GM23338 (cell line): Measurements from ENCODE around the gene DPP10. TPM values are rescaled to one million over a fixed set of nuclear protein-coding genes. Genes with fewer than 3 reads are reported as not detected.

Source experiments
- ATAC-seq: fragments of 200-7000 bp; cut with Tn5 transposase; 3 replicates; pipeline ENCODE4 v1.9.1; 2020
- DNase-seq: peaks from one replicate; pipeline ENCODE4 v3.0.0-alpha.2; 2015; ENCODE audit warnings: low spot score
- H2AFZ ChIP-seq: fragments of 200-600 bp; sonication (generic); 2 replicates; pipeline ENCODE4 v1.8.0; 2016; ENCODE audit warnings: antibody characterized with exemption, mild to moderate bottlenecking, moderate library complexity
- H3F3A ChIP-seq: fragments of 200-600 bp; sonication (generic); replicated peaks from 2 replicates; pipeline ENCODE4 v1.8.0; 2017; ENCODE audit warnings: antibody characterized with exemption, mixed run types, low read depth
- H3K27ac ChIP-seq: fragments of 200-600 bp; sonication (generic); 2 replicates; pipeline ENCODE4 v1.6.1; 2016; ENCODE audit warnings: low read depth
- H3K27me3 ChIP-seq: fragments of 200-600 bp; sonication (generic); 2 replicates; pipeline ENCODE4 v1.8.0; 2016; ENCODE audit warnings: mild to moderate bottlenecking, mixed run types, moderate library complexity; ENCODE audit not compliant: insufficient read depth
- H3K36me3 ChIP-seq: fragments of 200-600 bp; sonication (generic); 2 replicates; pipeline ENCODE4 v1.8.0; 2016; ENCODE audit warnings: mild to moderate bottlenecking; ENCODE audit not compliant: insufficient read depth
- H3K4me1 ChIP-seq: fragments of 200-600 bp; sonication (generic); 2 replicates; pipeline ENCODE4 v1.8.0; 2016; ENCODE audit warnings: mild to moderate bottlenecking, moderate library complexity; ENCODE audit not compliant: insufficient read depth
- H3K4me2 ChIP-seq: fragments of 200-600 bp; sonication (generic); 2 replicates; pipeline ENCODE4 v1.7.1; 2017; ENCODE audit warnings: mixed run types
- H3K4me3 ChIP-seq: fragments of 200-600 bp; sonication (generic); 2 replicates; pipeline ENCODE4 v1.6.1; 2016; ENCODE audit warnings: mixed run types
- H3K79me2 ChIP-seq: fragments of 200-600 bp; sonication (generic); replicated peaks from 2 replicates; pipeline ENCODE4 v1.8.0; 2017; ENCODE audit warnings: mild to moderate bottlenecking; ENCODE audit not compliant: insufficient read depth
- H3K9me2 ChIP-seq: fragments of 200-600 bp; sonication (generic); 2 replicates; pipeline ENCODE4 v1.8.0; 2017; ENCODE audit not compliant: insufficient read depth
- H4K20me1 ChIP-seq: fragments of 200-600 bp; sonication (generic); replicated peaks from 2 replicates; pipeline ENCODE4 v1.8.0; 2017; ENCODE audit warnings: mild to moderate bottlenecking; ENCODE audit not compliant: insufficient read depth
- H3K27ac Mint-ChIP-seq: 2 replicates; pipeline ENCODE4 v1.8.0; 2020; ENCODE audit warnings: inconsistent platforms, mild to moderate bottlenecking, moderate library complexity, mixed read lengths
- H3K27me3 Mint-ChIP-seq: 3 replicates; pipeline ENCODE4 v1.8.0; 2022; ENCODE audit warnings: low read depth, mild to moderate bottlenecking, moderate library complexity, mixed read lengths, inconsistent platforms; ENCODE audit not compliant: insufficient read depth, poor library complexity
- H3K36me3 Mint-ChIP-seq: 3 replicates; pipeline ENCODE4 v1.8.0; 2021; ENCODE audit warnings: low read depth, mild to moderate bottlenecking, inconsistent platforms, moderate library complexity, mixed read lengths
- H3K4me1 Mint-ChIP-seq: 3 replicates; pipeline ENCODE4 v1.8.0; 2020; ENCODE audit warnings: mild to moderate bottlenecking, inconsistent platforms, mixed read lengths
- H3K4me3 Mint-ChIP-seq: 3 replicates; pipeline ENCODE4 v1.8.0; 2021; ENCODE audit warnings: moderate library complexity, mild to moderate bottlenecking, inconsistent platforms, mixed read lengths
- H3K9me3 Mint-ChIP-seq: 3 replicates; pipeline ENCODE4 v1.8.0; 2020; ENCODE audit warnings: moderate library complexity, mild to moderate bottlenecking, inconsistent platforms, mixed read lengths
- NANOG ChIP-seq: IDR thresholded peaks from 2 replicates; pipeline ENCODE4 v1.6.1; 2016; ENCODE audit warnings: antibody characterized with exemption, borderline replicate concordance
- REST ChIP-seq: IDR thresholded peaks from one replicate; pipeline ENCODE4 v1.6.1; 2018; ENCODE audit warnings: antibody characterized with exemption; ENCODE audit not compliant: unreplicated experiment
- ZNF462 ChIP-seq: fragments of 250-450 bp; sonication (Bioruptor Pico); IDR thresholded peaks from 2 replicates; pipeline ENCODE4 v1.5.0; 2020; ENCODE audit warnings: mild to moderate bottlenecking, moderate library complexity
- polyA plus RNA-seq: library from polyadenylated mRNA; unstranded; fragments of >200 nt; fragmentation: Nextera tagmentation; extraction: Ambion mirVana; gene quantifications from 2 replicates; pipeline ENCODE4 v1.2.1, GENCODE V29; 2016
- total RNA-seq: library from RNA; depleted of rRNA; stranded (reverse); fragments of >200 nt; shearing (Covaris generic); gene quantifications from 2 replicates; pipeline ENCODE4 v1.2.3, GENCODE V29; 2014

DPP10 gene
- total and polyA plus RNA-seq, 2 experiments from 2014 or later: 3.6 to 14.8 TPM

GRCh38 chr2:115427436-115427835 is 985.0 kb downstream of the DPP10 start:
- peak; percentile 47 for DNase-seq
- H3K27me3 ChIP-seq: no peaks in the 10 kb centered on the region
- peaks cover 24% of the 10 kb centered on the region for H3K9me3 Mint-ChIP-seq
- H3K4me1 Mint-ChIP-seq: peaks cover 9% of the 10 kb centered on the region
- peaks cover 7% of the 10 kb centered on the region; the same call in 1 of the 2 replicates for H3K36me3 ChIP-seq
- no peaks in the 10 kb centered on the region for H3K4me1 ChIP-seq
- 0 out of 2 replicates have a peak overlapping the region, but pooled peaks have one; percentile 5 for H3K27ac Mint-ChIP-seq
- ATAC-seq: peak; percentile 92
- no peak overlapping the region for H3K4me3 ChIP-seq
- peak overlapping the region; percentile 81; the same call in 1 of the 2 replicates for H3K27ac ChIP-seq
- H2AFZ ChIP-seq: no peak overlapping the region
- H3K4me2 ChIP-seq: no peak overlapping the region
- no peaks in the 10 kb centered on the region for H3F3A ChIP-seq
- no peaks in the 10 kb centered on the region for H3K79me2 ChIP-seq
- H3K27me3 Mint-ChIP-seq: no peaks in the 10 kb centered on the region
- TF ChIP-seq REST (no peak), ZNF462 (CRISPR knock-in tag) (0 out of 2 replicates have a peak, but pooled peaks have one; percentile 12), NANOG (peak; percentile 33; the same call in 1 of the 2 replicates)
- H3K36me3 Mint-ChIP-seq: peaks cover 35% of the 10 kb centered on the region
- H3K4me3 Mint-ChIP-seq: no peak overlapping the region
- H4K20me1 ChIP-seq: no peaks in the 10 kb centered on the region
- H3K9me2 ChIP-seq: no peaks in the 10 kb centered on the region
